ENCODE results near the gene PKN2.
"Not testable (repeated sequence)": the region's sequence is repeated elsewhere in the genome, so short reads cannot be mapped to it uniquely, and the experiment has no call there.

PKN2 gene

GRCh38 chr1:88698764-88699163, 14.7 kb downstream of the PKN2 start:
- Histone ChIP-seq H3K36me3 (ENCODE audit: control insufficient read depth, insufficient read depth, low read length) (no peaks in the 10 kb centered on the region), H3K4me1 (ENCODE audit: control insufficient read depth, insufficient read depth, low read length, poor library complexity, severe bottlenecking) (no peaks in the 10 kb centered on the region), H3K27ac (ENCODE audit: insufficient read depth, low read length, poor library complexity, severe bottlenecking) (no peak overlapping the region), H3K27me3 (replicated peaks; ENCODE audit: control insufficient read depth, insufficient read depth, low read length, poor library complexity, severe bottlenecking) (no peaks in the 10 kb centered on the region), H3K4me3 (ENCODE audit: insufficient read depth, low read depth, low read length, poor library complexity, severe bottlenecking) (no peak overlapping the region), H3K9me3 (ENCODE audit: control insufficient read depth, low read length) (no peaks in the 10 kb centered on the region)
- no peak for DNase-seq

- no peaks in the 10 kb centered on the region for H3K4me1 ChIP-seq (ENCODE audit: control insufficient read depth, insufficient read depth, low read length, poor library complexity, severe bottlenecking)
Measured at GRCh38 chr1:88700425-88701013, 16.4 kb downstream of the PKN2 start.

GRCh38 chr1:88701275-88701674, 17.2 kb downstream of the PKN2 start:
- Histone ChIP-seq H3K36me3 (ENCODE audit: control insufficient read depth, insufficient read depth, low read length) (no peaks in the 10 kb centered on the region), H3K27me3 (replicated peaks; ENCODE audit: control insufficient read depth, insufficient read depth, low read length, poor library complexity, severe bottlenecking) (no peaks in the 10 kb centered on the region), H3K4me3 (ENCODE audit: insufficient read depth, low read depth, low read length, poor library complexity, severe bottlenecking) (no peak overlapping the region), H3K9me3 (ENCODE audit: control insufficient read depth, low read length) (no peaks in the 10 kb centered on the region), H3K4me1 (ENCODE audit: control insufficient read depth, insufficient read depth, low read length, poor library complexity, severe bottlenecking) (no peaks in the 10 kb centered on the region), H3K27ac (ENCODE audit: insufficient read depth, low read length, poor library complexity, severe bottlenecking) (no peak overlapping the region)
- DNase-seq = no peak

More at GRCh38 chr1:88700425-88701013, 16.4 kb downstream of the PKN2 start:
- no peak overlapping the region for H3K4me3 ChIP-seq (ENCODE audit: insufficient read depth, low read depth, low read length, poor library complexity, severe bottlenecking)
- DNase-seq = no peak
- H3K9me3 ChIP-seq (ENCODE audit: control insufficient read depth, low read length) = no peaks in the 10 kb centered on the region
- no peak overlapping the region for H3K27ac ChIP-seq (ENCODE audit: insufficient read depth, low read length, poor library complexity, severe bottlenecking)
- no peaks in the 10 kb centered on the region for H3K27me3 ChIP-seq (replicated peaks; ENCODE audit: control insufficient read depth, insufficient read depth, low read length, poor library complexity, severe bottlenecking)
- no peaks in the 10 kb centered on the region for H3K36me3 ChIP-seq (ENCODE audit: control insufficient read depth, insufficient read depth, low read length)

- H3K27me3 ChIP-seq (replicated peaks; ENCODE audit: control insufficient read depth, insufficient read depth, low read length, poor library complexity, severe bottlenecking); H3K36me3 ChIP-seq (ENCODE audit: control insufficient read depth, insufficient read depth, low read length); DNase-seq; H3K4me1 ChIP-seq (ENCODE audit: control insufficient read depth, insufficient read depth, low read length, poor library complexity, severe bottlenecking); H3K4me3 ChIP-seq (ENCODE audit: insufficient read depth, low read depth, low read length, poor library complexity, severe bottlenecking); H3K27ac ChIP-seq (ENCODE audit: insufficient read depth, low read length, poor library complexity, severe bottlenecking); H3K9me3 ChIP-seq (ENCODE audit: control insufficient read depth, low read length): not testable (repeated sequence)
Measured at GRCh38 chr1:88701793-88702192, 17.7 kb downstream of the PKN2 start.

DNA sequence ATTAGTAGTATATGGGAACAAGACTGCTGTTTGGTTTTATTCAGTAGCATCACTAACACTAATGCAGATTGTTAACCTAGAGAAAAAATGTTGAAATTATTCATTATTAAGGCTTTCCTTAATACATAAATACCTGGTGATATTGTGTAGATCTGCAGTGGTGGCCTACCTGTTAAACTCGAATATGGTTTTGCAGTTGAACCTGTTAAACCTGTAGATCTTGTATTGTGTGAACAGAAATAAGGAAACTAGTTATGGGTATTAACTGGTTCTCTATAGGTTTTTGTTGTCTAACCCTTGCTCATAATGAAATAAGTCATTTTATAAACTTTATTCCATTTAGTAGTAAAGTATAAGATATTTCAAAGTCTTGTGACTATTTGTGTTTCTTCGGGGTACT, 23.9 kb downstream of the PKN2 start:
- DNase-seq = no peak
- Histone ChIP-seq H3K27me3 (replicated peaks; ENCODE audit: control insufficient read depth, insufficient read depth, low read length, poor library complexity, severe bottlenecking) (no peaks in the 10 kb centered on the region), H3K4me3 (ENCODE audit: insufficient read depth, low read depth, low read length, poor library complexity, severe bottlenecking) (no peak overlapping the region), H3K4me1 (ENCODE audit: control insufficient read depth, insufficient read depth, low read length, poor library complexity, severe bottlenecking) (no peaks in the 10 kb centered on the region), H3K36me3 (ENCODE audit: control insufficient read depth, insufficient read depth, low read length) (no peaks in the 10 kb centered on the region), H3K27ac (ENCODE audit: insufficient read depth, low read length, poor library complexity, severe bottlenecking) (no peak overlapping the region), H3K9me3 (ENCODE audit: control insufficient read depth, low read length) (no peaks in the 10 kb centered on the region)

DNA sequence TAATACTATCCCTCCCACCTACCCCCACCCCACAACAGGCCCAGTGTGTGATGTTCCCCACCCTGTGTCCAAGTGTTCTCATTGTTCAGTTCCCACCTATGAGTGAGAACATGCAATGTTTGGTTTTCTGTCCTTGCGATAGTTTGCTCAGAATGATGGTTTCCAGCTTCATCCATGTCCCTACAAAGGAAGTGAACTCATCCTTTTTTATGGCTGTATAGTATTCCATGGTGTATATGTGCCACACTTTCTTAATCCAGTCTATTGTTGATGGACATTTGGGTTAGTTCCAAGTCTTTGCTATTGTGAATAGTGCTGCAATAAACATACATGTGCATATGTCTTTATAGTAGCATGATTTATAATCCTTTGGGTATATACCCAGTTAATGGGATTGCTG, 28.8 kb downstream of the PKN2 start:
- not testable (repeated sequence) for DNase-seq; H3K9me3 ChIP-seq (ENCODE audit: control insufficient read depth, low read length); H3K36me3 ChIP-seq (ENCODE audit: control insufficient read depth, insufficient read depth, low read length); H3K4me1 ChIP-seq (ENCODE audit: control insufficient read depth, insufficient read depth, low read length, poor library complexity, severe bottlenecking); H3K27me3 ChIP-seq (replicated peaks; ENCODE audit: control insufficient read depth, insufficient read depth, low read length, poor library complexity, severe bottlenecking); H3K27ac ChIP-seq (ENCODE audit: insufficient read depth, low read length, poor library complexity, severe bottlenecking); H3K4me3 ChIP-seq (ENCODE audit: insufficient read depth, low read depth, low read length, poor library complexity, severe bottlenecking)

DNA sequence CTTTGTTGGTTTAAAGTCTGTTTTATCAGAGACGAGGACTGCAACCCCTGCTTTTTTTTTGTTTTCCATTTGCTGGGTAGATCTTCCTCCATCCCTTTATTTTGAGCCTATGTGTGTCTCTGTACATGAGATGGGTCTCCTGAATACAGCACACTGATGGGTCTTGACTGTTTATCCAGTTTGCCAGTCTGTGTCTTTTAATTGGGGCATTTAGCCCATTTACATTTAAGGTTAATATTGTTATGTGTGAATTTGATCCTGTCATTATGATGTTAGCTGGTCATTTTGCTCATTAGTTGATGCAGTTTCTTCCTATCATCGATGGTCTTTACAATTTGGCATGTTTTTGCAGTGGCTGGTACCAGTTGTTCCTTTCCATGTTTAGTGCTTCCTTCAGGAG, 32.5 kb downstream of the PKN2 start:
- DNase-seq; H3K36me3 ChIP-seq (ENCODE audit: control insufficient read depth, insufficient read depth, low read length); H3K4me3 ChIP-seq (ENCODE audit: insufficient read depth, low read depth, low read length, poor library complexity, severe bottlenecking); H3K27me3 ChIP-seq (replicated peaks; ENCODE audit: control insufficient read depth, insufficient read depth, low read length, poor library complexity, severe bottlenecking); H3K9me3 ChIP-seq (ENCODE audit: control insufficient read depth, low read length); H3K4me1 ChIP-seq (ENCODE audit: control insufficient read depth, insufficient read depth, low read length, poor library complexity, severe bottlenecking); H3K27ac ChIP-seq (ENCODE audit: insufficient read depth, low read length, poor library complexity, severe bottlenecking): not testable (repeated sequence)

DNA sequence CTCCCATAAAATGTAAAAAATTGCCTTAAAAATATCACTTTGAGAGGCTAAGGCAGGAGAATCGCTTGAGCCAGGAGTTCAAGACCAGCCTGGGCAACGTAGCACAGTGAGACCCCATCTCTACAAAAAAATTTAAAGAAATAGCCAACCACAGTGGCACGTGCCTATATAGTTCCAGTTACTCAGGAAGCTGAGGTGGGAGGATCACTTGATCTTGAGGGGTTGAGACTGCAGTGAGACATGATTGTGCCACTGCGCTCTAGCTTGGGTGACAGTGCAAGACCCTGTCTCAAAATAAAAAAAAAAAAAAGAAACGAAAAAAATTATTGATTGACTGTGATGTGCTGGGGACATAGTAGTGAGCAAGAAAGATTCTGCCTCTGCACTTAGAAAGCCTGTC, 38.4 kb downstream of the PKN2 start:
- no peaks in the 10 kb centered on the region for H3K9me3 ChIP-seq (ENCODE audit: control insufficient read depth, low read length)
- no peak overlapping the region for H3K4me3 ChIP-seq (ENCODE audit: insufficient read depth, low read depth, low read length, poor library complexity, severe bottlenecking)
- H3K27me3 ChIP-seq (replicated peaks; ENCODE audit: control insufficient read depth, insufficient read depth, low read length, poor library complexity, severe bottlenecking) = no peaks in the 10 kb centered on the region
- H3K27ac ChIP-seq (ENCODE audit: insufficient read depth, low read length, poor library complexity, severe bottlenecking) = no peak overlapping the region
- no peaks in the 10 kb centered on the region for H3K36me3 ChIP-seq (ENCODE audit: control insufficient read depth, insufficient read depth, low read length)
- no peak for DNase-seq
- no peaks in the 10 kb centered on the region for H3K4me1 ChIP-seq (ENCODE audit: control insufficient read depth, insufficient read depth, low read length, poor library complexity, severe bottlenecking)

GRCh38 chr1:88726697-88727096, 42.6 kb downstream of the PKN2 start:
- H3K27ac ChIP-seq (ENCODE audit: insufficient read depth, low read length, poor library complexity, severe bottlenecking) = no peak overlapping the region

DNA sequence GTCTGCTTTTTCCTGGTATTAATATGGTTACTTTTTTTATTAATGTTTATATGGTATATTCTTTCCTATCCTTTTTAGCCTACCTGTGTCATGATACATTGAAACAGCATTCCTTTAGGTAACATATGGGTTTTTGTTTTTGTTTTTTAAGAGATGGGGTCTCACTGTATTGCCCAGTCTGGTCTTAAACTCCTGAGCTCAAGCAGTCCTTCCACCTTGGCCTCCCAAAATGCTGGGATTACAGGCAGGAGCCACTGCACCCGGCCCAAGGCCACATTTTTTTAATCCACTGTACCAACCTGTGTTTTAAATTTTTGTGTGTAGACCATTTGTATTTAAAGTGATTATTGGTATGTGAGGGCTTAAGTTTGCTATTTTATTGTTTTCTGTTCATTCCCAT, 43.1 kb downstream of the PKN2 start:
- Histone ChIP-seq H3K36me3 (ENCODE audit: control insufficient read depth, insufficient read depth, low read length) (no peaks in the 10 kb centered on the region), H3K9me3 (ENCODE audit: control insufficient read depth, low read length) (no peaks in the 10 kb centered on the region), H3K27ac (ENCODE audit: insufficient read depth, low read length, poor library complexity, severe bottlenecking) (no peak overlapping the region)

More at GRCh38 chr1:88726697-88727096, 42.6 kb downstream of the PKN2 start:
- Histone ChIP-seq H3K4me3 (ENCODE audit: insufficient read depth, low read depth, low read length, poor library complexity, severe bottlenecking) (no peak overlapping the region), H3K9me3 (ENCODE audit: control insufficient read depth, low read length) (no peaks in the 10 kb centered on the region), H3K4me1 (ENCODE audit: control insufficient read depth, insufficient read depth, low read length, poor library complexity, severe bottlenecking) (no peaks in the 10 kb centered on the region), H3K27me3 (replicated peaks; ENCODE audit: control insufficient read depth, insufficient read depth, low read length, poor library complexity, severe bottlenecking) (no peaks in the 10 kb centered on the region), H3K36me3 (ENCODE audit: control insufficient read depth, insufficient read depth, low read length) (no peaks in the 10 kb centered on the region)
- no peak for DNase-seq

More for the DNA sequence above, 43.1 kb downstream of the PKN2 start:
- no peaks in the 10 kb centered on the region for H3K4me1 ChIP-seq (ENCODE audit: control insufficient read depth, insufficient read depth, low read length, poor library complexity, severe bottlenecking)
- DNase-seq = no peak
- H3K27me3 ChIP-seq (replicated peaks; ENCODE audit: control insufficient read depth, insufficient read depth, low read length, poor library complexity, severe bottlenecking) = no peaks in the 10 kb centered on the region
- no peak overlapping the region for H3K4me3 ChIP-seq (ENCODE audit: insufficient read depth, low read depth, low read length, poor library complexity, severe bottlenecking)
